HG02840 (cell line): Measurements from ENCODE around the gene TRIM7.
A peak's percentile ranks its signal among the peaks of the same experiment; 100 is the strongest.

Experiments used
- ATAC-seq: cut with Tn5 transposase; IDR thresholded peaks from one replicate; pipeline ENCODE4 v1.9.1; 2021; ENCODE audit warnings: mild to moderate bottlenecking, moderate library complexity, moderate number of reproducible peaks; ENCODE audit not compliant: unreplicated experiment, low FRiP score

Gene TRIM7

DNA sequence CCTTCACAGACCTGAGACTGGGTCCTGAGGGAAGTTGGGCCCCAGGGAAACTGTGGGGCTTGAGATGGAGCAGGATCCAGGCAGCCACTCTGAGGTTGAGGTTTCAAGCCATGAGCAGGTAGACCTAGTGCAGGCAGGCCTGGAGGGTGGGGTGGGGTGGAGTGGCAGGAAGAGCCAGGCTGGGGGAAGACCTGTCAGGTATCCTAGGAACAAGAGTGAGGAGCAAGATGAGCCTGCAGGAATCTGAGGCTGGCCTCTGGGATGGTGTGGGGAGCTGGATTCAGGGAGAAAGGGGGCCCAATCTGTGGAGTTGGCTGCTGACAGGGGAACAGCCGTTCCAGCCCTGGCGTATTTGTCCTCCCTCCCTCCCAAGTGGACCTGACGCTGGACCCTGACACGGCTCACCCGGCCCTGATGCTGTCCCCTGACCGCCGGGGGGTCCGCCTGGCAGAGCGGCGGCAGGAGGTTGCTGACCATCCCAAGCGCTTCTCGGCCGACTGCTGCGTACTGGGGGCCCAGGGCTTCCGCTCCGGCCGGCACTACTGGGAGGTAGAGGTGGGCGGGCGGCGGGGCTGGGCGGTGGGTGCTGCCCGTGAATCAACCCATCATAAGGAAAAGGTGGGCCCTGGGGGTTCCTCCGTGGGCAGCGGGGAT, 28.9 kb upstream of the TRIM7 start:
- ATAC-seq, result no peak

DNA sequence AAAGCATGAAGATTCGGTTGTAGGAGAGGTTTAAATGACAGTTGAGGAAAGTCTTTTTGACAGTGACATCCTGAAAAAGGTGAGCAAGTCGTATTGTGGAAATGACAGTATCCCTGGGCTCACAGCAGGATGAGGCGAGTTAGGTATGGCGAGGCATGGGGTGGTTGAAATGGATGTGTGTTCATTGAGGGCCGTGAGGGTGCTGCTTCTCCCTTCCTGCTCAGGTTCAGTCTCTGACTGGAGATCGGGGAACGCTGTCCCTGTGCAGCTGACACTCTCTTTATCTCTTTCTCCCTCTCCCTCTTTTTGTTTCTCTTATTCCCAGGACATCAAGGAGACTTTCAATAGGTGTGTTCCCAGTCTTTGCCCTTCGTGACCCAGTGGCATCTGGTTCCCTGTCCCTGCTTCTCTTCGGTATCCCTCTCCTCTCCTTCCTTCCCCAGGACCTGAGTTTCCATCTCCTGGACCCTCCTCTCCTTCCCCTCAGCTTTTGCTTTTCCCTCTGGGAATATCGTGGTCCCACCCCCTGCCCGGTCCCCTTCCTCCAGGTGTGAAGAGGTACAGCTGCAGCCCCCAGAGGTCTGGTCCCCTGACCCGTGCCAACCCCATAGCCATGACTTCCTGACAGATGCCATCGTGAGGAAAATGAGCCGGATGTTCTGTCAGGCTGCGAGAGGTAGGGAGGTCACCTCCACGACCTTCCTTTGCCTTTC, 28.2 kb upstream of the TRIM7 start:
- ATAC-seq, result no peak

DNA sequence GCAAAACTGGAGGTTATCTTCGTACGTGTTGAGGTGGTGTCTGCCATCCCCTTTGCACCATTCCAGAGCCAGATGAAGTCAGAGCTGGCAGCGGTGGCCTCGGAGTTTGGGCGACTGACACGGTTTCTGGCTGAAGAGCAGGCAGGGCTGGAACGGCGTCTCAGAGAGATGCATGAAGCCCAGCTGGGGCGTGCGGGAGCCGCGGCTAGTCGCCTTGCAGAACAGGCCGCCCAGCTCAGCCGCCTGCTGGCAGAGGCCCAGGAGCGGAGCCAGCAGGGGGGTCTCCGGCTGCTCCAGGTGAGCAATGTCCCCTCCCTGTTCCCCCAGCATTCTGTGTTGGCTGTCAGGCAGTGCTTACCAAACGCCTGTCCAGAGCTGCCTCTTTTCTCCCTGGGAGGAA, 27.6 kb upstream of the TRIM7 start:
- ATAC-seq, result no peak

DNA sequence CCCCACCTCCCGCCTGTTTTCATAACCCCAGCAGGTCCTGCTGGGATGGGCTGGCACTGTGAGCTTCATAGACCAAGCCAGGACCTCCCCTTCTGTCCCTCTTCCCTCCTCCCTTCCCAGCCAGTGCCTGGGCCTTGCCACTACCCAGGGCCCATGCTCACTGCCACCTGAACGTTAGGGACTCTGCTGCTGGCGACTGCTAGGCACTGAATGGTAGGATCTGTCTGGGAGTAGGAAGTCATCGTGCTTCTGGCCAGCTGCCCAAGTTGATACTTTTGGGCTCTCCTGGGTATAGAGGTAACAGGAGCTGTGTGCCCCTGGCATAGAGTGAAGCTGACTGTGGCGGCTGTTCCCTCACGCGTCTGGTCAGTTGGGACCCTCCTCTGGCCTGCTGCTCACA, 26.4 kb upstream of the TRIM7 start:
- ATAC-seq, result no peak

DNA sequence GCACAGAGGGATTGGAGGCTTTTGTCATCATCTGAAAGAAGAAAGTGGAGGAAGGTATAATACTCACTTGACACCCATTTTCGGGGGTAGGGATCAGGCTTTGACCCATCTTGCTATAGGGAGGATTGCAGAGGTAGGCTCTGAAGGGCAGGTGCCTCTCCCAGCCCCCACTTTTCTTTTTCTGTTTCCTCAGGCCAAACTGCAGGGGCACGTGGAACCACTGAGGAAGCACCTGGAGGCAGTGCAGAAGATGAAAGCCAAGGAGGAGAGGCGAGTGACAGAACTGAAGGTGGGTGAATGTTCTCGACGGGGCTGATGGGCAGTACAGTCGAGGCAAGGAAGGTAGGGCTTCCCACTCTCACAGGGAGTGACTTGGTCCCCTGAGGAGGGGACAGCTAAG, 25.6 kb upstream of the TRIM7 start:
- no peak for ATAC-seq

DNA sequence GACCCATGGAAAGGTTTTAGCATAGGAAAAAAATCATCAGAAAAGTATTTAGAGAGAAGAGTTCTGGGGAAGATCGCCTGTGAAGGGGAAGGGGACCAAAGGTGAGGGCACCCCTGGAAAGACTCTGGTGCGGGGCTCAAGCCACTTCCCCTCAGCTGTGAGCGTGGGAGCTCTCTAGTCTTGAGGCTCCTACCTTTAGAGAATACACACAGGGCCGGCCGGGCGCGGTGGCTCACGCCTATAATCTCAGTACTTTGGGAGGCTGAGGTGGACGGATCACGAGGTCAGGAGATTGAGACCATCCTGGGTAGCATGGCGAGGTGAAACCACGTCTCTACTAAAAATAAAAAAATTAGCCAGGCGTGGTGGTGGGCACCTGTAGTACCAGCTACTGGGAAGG, 25.0 kb upstream of the TRIM7 start:
- no peak for ATAC-seq

DNA sequence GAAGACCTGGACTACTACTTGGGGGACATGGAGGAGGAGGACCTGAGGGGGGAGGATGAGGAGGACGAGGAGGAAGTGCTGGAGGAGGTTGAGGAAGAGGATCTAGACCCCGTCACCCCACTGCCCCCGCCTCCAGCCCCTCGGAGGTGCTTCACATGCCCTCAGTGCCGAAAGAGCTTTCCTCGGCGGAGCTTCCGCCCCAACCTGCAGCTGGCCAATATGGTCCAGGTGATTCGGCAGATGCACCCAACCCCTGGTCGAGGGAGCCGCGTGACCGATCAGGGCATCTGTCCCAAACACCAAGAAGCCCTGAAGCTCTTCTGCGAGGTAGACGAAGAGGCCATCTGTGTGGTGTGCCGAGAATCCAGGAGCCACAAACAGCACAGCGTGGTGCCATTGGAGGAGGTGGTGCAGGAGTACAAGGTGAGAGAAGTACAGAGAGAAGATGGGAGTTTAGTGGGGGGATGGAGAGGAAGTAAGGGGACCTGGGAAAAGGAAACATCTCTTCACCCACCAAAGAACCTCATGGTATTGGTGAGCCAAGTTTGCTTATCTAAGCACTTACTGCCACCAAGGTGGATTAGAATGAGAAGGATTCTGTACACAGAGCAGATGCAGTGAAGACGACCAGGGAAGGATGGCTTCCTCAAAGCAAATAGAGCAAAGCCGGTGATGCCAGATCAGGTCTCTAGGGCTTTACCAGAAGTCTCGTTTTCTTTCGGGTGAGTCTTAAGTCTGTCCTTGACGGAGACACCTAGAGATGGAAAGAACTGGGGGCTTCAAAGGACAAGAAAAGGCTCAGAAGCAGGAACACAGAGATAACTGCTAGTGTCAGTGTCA, 19.6 kb upstream of the TRIM7 start:
- no peak for ATAC-seq

DNA sequence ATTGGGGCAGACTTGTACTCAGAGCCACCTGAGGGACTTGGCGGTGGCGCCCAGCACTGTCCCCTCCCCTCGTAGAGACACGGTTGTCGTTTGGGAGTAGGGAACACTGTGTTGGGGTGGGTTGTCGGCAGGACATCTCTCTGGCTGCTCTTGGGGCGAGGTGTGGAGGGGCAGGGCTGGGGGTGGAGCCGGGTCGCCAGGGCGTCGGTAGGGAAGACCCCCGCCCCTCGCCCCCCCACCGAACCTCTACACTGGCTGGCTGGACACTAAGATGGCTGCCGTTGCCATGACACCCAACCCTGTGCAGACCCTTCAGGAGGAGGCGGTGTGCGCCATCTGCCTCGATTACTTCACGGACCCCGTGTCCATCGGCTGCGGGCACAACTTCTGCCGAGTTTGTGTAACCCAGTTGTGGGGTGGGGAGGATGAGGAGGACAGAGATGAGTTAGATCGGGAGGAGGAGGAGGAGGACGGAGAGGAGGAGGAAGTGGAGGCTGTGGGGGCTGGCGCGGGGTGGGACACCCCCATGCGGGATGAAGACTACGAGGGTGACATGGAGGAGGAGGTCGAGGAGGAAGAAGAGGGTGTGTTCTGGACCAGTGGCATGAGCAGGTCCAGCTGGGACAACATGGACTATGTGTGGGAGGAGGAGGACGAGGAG, 18.9 kb upstream of the TRIM7 start:
- ATAC-seq, result peak; percentile 1

DNA sequence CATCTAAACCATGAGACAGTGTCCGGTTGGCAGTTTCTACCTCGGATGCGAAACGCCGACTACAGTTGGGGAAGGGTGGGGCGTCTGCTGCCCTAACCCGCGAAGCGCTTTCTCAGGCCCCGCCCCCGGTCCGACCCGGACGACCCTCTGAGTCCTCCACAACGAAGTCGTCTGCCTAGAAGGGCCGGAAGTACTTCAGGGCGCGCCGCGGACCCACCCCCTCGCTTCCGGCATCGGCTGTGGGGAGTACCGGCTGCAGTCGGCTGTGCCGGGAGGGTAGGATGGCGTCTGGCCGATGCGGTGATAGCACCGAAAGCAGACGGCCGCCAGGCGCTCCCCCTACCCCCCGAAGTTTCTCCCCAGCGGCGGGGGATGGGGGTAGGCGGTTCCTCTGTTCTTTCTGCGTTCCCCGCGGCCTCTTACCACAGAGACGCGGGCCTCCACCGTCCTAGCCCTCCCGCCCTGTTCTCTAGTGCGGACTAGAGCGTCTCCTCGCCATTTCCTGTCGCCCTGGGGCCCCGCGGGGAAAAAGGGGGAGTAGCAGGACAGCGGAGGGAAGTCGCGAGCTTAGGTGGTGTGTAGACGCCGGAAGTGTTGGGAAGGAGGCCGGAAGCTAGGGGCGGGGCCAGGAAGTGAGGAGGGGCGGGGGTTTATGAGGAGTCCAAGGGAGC, 18.2 kb upstream of the TRIM7 start, which contains the start of gene TRIM41:
TSS of gene TRIM41 (plus strand) at position 224 of the 671 bp plus-strand sequence. CDS start 719 bp downstream, outside the sequence.
- ATAC-seq, result peak; percentile 63

DNA sequence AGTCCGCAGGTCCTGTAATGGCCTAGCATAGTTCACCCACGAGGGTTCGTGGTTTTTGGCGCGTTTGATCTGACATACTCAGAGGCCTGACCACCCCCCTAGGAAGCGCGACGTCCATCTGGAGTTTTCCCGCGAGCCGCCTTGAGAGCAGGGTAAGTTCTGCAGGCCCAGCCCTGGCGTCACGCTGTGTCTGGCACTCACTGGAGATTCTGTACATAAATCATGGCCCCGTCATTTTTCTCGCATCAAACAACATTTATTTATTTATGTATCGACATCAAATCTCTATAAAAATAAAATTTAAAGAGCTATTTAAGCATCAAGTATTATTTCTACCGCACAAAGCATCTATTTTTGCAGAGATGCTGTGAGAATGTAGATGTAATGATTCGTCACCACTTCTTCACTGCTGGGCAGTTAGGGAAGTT, 17.6 kb upstream of the TRIM7 start:
- ATAC-seq, result peak; percentile 1

DNA sequence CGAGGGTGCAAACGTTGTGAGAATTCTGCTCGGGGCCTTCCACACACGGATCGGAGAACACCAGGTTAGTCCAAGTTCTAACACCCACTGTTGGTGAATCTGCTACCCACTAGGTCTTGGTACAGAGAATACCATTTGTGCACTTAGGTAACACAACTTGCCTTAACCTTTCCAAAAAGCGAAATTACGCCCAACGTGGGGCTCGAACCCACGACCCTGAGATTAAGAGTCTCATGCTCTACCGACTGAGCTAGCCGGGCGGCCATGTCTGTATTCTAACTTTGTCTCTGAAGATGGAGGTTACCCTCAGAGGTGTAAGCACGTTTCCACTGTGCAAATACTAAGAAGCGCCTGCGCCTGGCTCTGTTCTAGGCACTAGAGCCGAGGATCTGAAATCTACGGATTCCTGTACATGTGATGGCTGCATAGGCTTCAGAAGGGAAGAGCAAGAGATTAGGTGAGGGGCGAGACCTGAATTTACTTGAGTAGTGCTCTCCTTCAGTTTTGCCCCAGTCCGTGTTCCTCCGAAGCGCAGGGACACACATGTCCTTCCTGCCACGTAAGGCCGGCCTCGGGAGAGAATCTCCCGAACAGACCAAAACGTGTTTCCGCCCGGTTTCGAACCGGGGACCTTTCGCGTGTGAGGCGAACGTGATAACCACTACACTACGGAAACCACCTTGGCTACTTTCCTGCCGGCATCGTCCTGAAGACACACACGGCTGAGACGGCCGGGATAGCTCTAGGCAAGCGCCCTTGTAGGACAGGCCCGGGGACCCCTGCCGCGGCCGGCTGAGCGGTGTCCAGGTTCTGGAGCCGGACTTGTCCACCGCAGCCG, 17.0 kb upstream of the TRIM7 start:
- peak; percentile 32 for ATAC-seq

DNA sequence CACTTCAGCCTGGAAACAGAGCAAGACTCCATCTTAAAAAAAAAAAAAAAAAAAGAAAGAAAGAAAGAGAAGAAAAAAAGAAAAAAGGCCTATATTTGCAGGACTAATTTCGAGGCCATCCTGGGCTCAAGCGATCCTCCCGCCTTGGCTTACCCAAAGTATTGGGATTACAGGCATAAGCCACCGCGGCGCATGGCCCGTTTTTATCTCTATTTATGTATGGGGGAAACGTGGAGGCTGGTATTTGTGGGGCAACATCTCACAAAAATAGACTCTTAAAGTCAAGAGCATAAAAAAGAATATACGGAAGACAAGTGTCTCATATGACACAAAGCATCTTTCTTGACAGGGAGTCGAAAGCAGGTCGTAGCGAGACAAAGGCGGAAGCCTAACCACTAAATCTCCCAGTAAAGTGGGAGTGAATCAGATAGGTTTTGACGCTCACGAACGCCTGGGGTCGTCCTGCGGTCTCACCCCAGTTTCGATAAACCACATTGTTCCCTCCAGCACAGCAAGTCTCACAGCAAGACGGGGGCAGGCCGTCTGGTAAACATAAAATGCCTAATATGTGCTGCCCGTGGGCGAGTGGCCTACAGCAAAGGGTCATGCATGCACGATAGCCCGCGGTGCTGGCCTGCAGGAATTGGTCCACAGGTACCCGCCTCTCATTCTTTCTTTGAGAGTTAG, 16.3 kb upstream of the TRIM7 start:
- ATAC-seq, result no peak

DNA sequence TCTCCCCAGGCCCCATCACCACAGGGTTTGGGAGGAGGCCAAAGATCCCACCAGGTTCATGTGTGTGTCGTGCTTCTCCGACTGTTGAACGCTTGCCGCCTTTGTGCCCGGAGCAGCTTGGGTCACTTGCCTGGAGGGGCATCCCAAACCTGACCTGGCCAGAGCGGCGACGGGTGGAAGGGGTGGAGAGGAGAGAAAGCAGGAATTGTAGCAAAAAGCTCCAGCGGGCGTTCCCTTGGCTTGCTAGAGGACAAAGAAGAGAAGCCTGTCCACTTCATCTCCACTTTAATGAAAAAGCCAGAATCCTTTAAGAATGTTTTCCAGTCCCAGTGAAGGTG, 15.2 kb upstream of the TRIM7 start:
- ATAC-seq, result no peak

DNA sequence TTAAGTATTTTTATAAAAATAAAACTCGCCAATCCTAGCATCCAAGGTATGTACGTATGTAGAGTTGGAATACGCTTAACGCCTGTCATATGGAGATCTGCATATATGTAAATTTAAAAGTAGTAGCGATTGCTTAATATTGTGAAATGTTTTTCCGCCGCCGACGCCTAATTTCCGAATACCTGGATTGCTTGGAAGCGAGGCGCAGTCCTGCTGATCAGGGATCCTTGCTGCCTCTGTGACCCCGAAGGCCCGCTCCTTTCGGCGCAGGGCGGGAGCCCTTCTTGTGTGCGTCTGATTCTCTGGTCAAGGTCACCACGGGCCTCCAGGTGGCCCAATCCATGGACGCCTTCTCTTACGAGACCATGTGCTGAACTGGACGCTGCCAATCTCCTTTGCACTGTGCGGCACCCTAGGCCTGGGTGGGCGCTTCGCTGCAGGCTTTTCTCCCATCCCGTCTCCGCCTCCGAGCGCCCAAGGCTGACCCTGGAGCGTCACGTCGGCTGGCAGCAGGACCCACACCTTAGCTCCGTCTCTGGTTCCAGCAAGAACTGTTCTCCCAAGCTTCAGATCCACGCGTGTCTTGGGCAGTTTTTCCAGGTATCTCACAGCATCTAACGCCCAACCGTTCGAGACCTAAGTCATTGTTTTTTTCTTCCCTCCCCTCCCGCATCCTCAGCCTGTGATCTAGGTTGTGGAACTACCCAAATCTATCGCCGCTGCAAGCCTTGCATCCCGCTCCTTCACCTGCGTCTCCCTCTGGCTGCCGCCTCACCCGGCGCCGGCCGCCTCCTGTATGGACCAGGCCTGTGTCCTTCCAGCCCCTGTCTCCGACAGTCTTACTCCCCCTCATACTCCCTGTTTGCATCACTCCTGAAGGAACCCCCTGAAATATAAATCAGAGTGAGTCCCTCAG, 14.5 kb upstream of the TRIM7 start:
- no peak for ATAC-seq

DNA sequence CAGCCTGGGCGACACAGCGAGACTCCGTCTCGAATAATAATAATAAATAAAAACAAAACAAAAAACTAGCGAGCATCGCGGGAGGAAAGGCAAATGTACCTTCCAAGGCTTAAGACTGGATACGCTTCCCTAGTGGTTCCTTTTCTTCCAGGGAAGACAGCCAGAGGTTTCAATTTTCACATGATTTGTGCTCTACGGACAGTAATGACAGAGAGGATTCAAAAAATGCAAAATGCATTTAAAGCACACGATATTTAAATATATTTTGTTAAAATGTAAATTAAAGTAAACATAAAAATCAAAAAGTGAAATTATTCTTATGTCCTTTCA, 13.8 kb upstream of the TRIM7 start:
- no peak for ATAC-seq

DNA sequence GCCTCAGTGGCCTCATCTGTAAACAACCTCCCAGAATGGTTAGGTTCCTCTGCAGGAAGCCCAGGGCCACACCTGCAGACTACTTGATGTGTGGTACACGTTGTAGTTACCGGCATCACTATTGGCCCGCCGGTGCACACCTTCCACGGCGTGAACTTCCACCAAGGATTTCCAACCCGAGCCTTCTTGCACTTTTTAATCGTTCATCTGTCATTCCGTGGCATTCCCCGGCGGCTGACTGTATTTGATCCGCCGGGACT, 12.7 kb upstream of the TRIM7 start:
- ATAC-seq, result no peak

DNA sequence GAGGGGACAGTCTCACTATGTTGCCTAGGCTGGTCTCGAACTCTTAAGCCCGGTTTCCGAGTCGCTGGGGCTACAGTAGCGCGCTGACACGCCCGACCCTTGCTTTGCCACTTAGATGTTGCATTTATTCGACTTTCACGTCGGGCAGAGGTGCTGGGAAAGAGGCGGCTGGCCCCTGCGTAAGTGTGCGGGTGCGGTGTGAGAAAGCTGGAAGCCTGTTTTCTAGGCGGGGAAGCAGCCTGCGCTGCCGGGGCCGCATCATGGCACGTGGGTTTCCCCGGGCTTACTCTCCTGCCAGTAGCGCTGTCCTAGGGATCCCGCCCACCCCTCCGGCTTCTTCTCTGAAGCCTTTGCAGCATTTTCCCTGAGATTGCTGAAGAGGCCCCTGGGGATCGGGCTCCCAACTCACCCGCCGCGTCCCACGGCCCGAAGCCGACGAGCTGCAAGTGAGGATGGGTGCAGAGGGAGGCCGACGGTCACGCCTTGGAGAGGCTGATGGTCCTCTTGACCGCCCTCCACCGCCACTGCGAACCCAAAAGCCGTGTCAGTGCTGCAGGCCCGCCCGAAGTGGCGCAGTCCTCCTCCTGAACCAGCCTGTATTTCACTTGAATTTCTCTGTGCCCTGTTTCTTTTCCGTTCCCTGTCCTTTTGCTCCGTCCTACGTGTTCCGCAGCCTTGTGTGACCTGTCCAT, 12.3 kb upstream of the TRIM7 start:
- no peak for ATAC-seq
